WTC11 (cell line): ENCODE measurements around the gene BMPER.

Experiments
- CTCF ChIP-seq: fragments of 200-600 bp; IDR thresholded peaks from 2 replicates; pipeline ENCODE4 v1.8.0; 2022; ENCODE audit warnings: antibody characterized with exemption
- ETV6 ChIP-seq: sonication (generic); formaldehyde crosslinking; IDR thresholded peaks from 2 replicates; pipeline ENCODE4 v1.8.1; 2022; ENCODE audit warnings: mild to moderate bottlenecking, missing genetic modification reagents

GRCh38 chr7:34135924-34136323 is 230.6 kb downstream of the BMPER start:
- TF ChIP-seq ETV6 (no peak), CTCF (no peak)
